IMR-90 (cell line): Measurements from ENCODE around the gene FGFR4. TPM values are rescaled to one million over a fixed set of nuclear protein-coding genes. Genes with fewer than 3 reads are reported as not detected.

Experiments used
- ATAC-seq: fragments of 200-7000 bp; cut with Tn5 transposase; 2 replicates; pipeline ENCODE4 v1.9.1; 2020; ENCODE audit warnings: low read depth, mild to moderate bottlenecking, moderate library complexity
- BruUV-seq: library from RNA; stranded (reverse); fragments of 400-500 nt; replicated peaks from 2 replicates; lab custom pipeline; 2021; lab: Mats Ljungman, UMichigan
- CTCF ChIA-PET: fragments of 300-600 bp; formaldehyde crosslinking; extraction: SDS; loops from one replicate; lab custom pipeline; 2021; ENCODE audit warnings: antibody characterized with exemption; lab: Yijun Ruan, JAX
- POLR2A ChIA-PET: fragments of 300-600 bp; sonication (Branson Sonifier 250); formaldehyde crosslinking; loops from one replicate; lab custom pipeline; 2022; ENCODE audit warnings: antibody characterized with exemption; ENCODE audit not compliant: unreplicated experiment; lab: Charles Lee
- DNase-seq: peaks from one replicate; pipeline ENCODE4 v3.0.0; 2013
- H2AFZ ChIP-seq: replicated peaks from 2 replicates; pipeline ENCODE3; 2013; ENCODE audit warnings: low read length, mild to moderate bottlenecking; ENCODE audit not compliant: poor library complexity
- H2AK5ac ChIP-seq: 2 replicates; pipeline ENCODE4 v1.6.1; 2013; ENCODE audit warnings: low read depth, low read length, inconsistent platforms
- H2AK9ac ChIP-seq: replicated peaks from 2 replicates; pipeline ENCODE3; 2013; ENCODE audit warnings: mild to moderate bottlenecking, low read depth, low read length, moderate library complexity; ENCODE audit not compliant: poor library complexity
- H2BK120ac ChIP-seq: 2 replicates; pipeline ENCODE4 v1.6.1; 2013; ENCODE audit warnings: low read depth, low read length, inconsistent platforms
- H2BK15ac ChIP-seq: 3 replicates; pipeline ENCODE4 v1.6.1; 2013; ENCODE audit warnings: low read depth, low read length, inconsistent platforms
- H2BK20ac ChIP-seq: 2 replicates; pipeline ENCODE4 v1.6.1; 2013; ENCODE audit warnings: low read depth, mild to moderate bottlenecking, inconsistent platforms, low read length, moderate library complexity
- H2BK5ac ChIP-seq: 2 replicates; pipeline ENCODE4 v1.6.1; 2013; ENCODE audit warnings: mild to moderate bottlenecking, low read depth, low read length, inconsistent platforms; ENCODE audit not compliant: poor library complexity, severe bottlenecking
- H3K14ac ChIP-seq: replicated peaks from 2 replicates; pipeline ENCODE4 v1.6.1; 2013; ENCODE audit warnings: low read depth, low read length, inconsistent platforms
- H3K18ac ChIP-seq: 2 replicates; pipeline ENCODE4 v1.6.1; 2013; ENCODE audit warnings: low read depth, low read length, control low read depth
- H3K23ac ChIP-seq: 2 replicates; pipeline ENCODE4 v1.6.1; 2013; ENCODE audit warnings: low read depth, low read length, inconsistent platforms
- H3K27ac ChIP-seq: 2 replicates; pipeline ENCODE4 v1.5.1; 2013; ENCODE audit warnings: mild to moderate bottlenecking, control low read depth, low read length; ENCODE audit not compliant: insufficient read depth
- H3K27me3 ChIP-seq: 2 replicates; pipeline ENCODE4 v1.6.1; 2013; ENCODE audit warnings: low read length; ENCODE audit not compliant: control insufficient read depth, insufficient read depth
- H3K36me3 ChIP-seq: 2 replicates; pipeline ENCODE4 v1.6.1; 2013; ENCODE audit warnings: low read length, mixed read lengths; ENCODE audit not compliant: control insufficient read depth, insufficient read depth
- H3K4ac ChIP-seq: 2 replicates; pipeline ENCODE4 v1.6.1; 2013; ENCODE audit warnings: low read depth, low read length, inconsistent platforms
- H3K4me1 ChIP-seq: 2 replicates; pipeline ENCODE4 v1.6.1; 2013; ENCODE audit warnings: low read length, mixed read lengths; ENCODE audit not compliant: control insufficient read depth, insufficient read depth
- H3K4me2 ChIP-seq: 2 replicates; pipeline ENCODE4 v1.6.1; 2013; ENCODE audit warnings: low read depth, mild to moderate bottlenecking, control low read depth, low read length, moderate library complexity
- H3K4me3 ChIP-seq: 2 replicates; pipeline ENCODE4 v1.5.1; 2013; ENCODE audit warnings: low read depth, mild to moderate bottlenecking, control low read depth, low read length, moderate library complexity; ENCODE audit not compliant: insufficient read depth
- H3K56ac ChIP-seq: 2 replicates; pipeline ENCODE4 v1.6.1; 2013; ENCODE audit warnings: low read length, inconsistent platforms; ENCODE audit not compliant: insufficient read depth; ENCODE audit errors: extremely low read depth
- H3K79me1 ChIP-seq, 2 experiments: 2 replicates each; pipeline ENCODE4 v1.6.1; 2013; ENCODE audit warnings: low read length in 2 of 2, inconsistent platforms in 1 of 2, low read depth in 1 of 2
- H3K9ac ChIP-seq: 2 replicates; pipeline ENCODE4 v1.6.1; 2013; ENCODE audit warnings: low read depth, low read length, control low read depth
- H3K9me1 ChIP-seq: 2 replicates; pipeline ENCODE4 v1.6.1; 2013; ENCODE audit warnings: low read length, inconsistent platforms; ENCODE audit not compliant: insufficient read depth
- H3K9me3 ChIP-seq: 2 replicates; pipeline ENCODE4 v1.6.1; 2013; ENCODE audit warnings: low read length; ENCODE audit not compliant: control insufficient read depth, insufficient read depth
- H4K20me1 ChIP-seq: 2 replicates; pipeline ENCODE4 v1.6.1; 2013; ENCODE audit warnings: low read length, inconsistent platforms; ENCODE audit not compliant: insufficient read depth
- H4K5ac ChIP-seq: 2 replicates; pipeline ENCODE4 v1.6.1; 2013; ENCODE audit warnings: mild to moderate bottlenecking, low read depth, low read length, control low read depth
- H4K8ac ChIP-seq, 2 experiments: 2 replicates each; pipeline ENCODE4 v1.6.1; 2013; ENCODE audit warnings: low read depth in 2 of 2, low read length in 2 of 2, control low read depth in 1 of 2, inconsistent platforms in 1 of 2
- H4K91ac ChIP-seq: 2 replicates; pipeline ENCODE4 v1.6.1; 2013; ENCODE audit warnings: low read depth, low read length, inconsistent platforms; ENCODE audit not compliant: insufficient read depth
- BHLHE40 ChIP-seq: fragments of 150-350 bp; IDR thresholded peaks from 2 replicates; pipeline ENCODE4 v1.6.1; 2016; ENCODE audit warnings: mild to moderate bottlenecking, low read depth, low read length
- CEBPB ChIP-seq: IDR thresholded peaks from 2 replicates; pipeline ENCODE4 v1.6.1; 2012; ENCODE audit warnings: low read depth, low read length, improper control_type of control experiment
- CHD1 ChIP-seq: IDR thresholded peaks from 2 replicates; pipeline ENCODE4 v1.6.1; 2012; ENCODE audit warnings: low read depth, low read length, improper control_type of control experiment
- ELK1 ChIP-seq: fragments of 150-350 bp; IDR thresholded peaks from 2 replicates; pipeline ENCODE4 v1.6.1; 2016; ENCODE audit warnings: low read depth, mild to moderate bottlenecking, low read length, moderate library complexity, borderline replicate concordance
- FOS ChIP-seq: fragments of 150-350 bp; IDR thresholded peaks from 2 replicates; pipeline ENCODE4 v1.6.1; 2016; ENCODE audit warnings: low read depth, low read length
- MAFK ChIP-seq: IDR thresholded peaks from 2 replicates; pipeline ENCODE4 v1.6.1; 2012; ENCODE audit warnings: low read depth, low read length, improper control_type of control experiment
- MAZ ChIP-seq: IDR thresholded peaks from 2 replicates; pipeline ENCODE4 v1.6.1; 2012; ENCODE audit warnings: low read depth, mild to moderate bottlenecking, low read length, improper control_type of control experiment, moderate library complexity, borderline replicate concordance
- MXI1 ChIP-seq: IDR thresholded peaks from 2 replicates; pipeline ENCODE4 v1.6.1; 2012; ENCODE audit warnings: low read depth, mild to moderate bottlenecking, low read length, moderate library complexity, borderline replicate concordance
- NFE2L2 ChIP-seq: fragments of 150-350 bp; IDR thresholded peaks from 2 replicates; pipeline ENCODE4 v1.6.1; 2016; ENCODE audit warnings: low read depth, mild to moderate bottlenecking, low read length
- POLR2A ChIP-seq: IDR thresholded peaks from 2 replicates; pipeline ENCODE4 v1.6.1; 2012; ENCODE audit warnings: mild to moderate bottlenecking, low read depth, low read length
- RAD21 ChIP-seq: IDR thresholded peaks from 2 replicates; pipeline ENCODE4 v1.6.1; 2012; ENCODE audit warnings: low read length, improper control_type of control experiment
- RCOR1 ChIP-seq: IDR thresholded peaks from 2 replicates; pipeline ENCODE4 v1.6.1; 2012; ENCODE audit warnings: mild to moderate bottlenecking, low read length, improper control_type of control experiment; ENCODE audit not compliant: insufficient replicate concordance
- RFX5 ChIP-seq: IDR thresholded peaks from 2 replicates; pipeline ENCODE4 v1.8.0; 2012; ENCODE audit warnings: low read depth, mild to moderate bottlenecking, low read length, moderate library complexity
- SMC3 ChIP-seq: fragments of 150-350 bp; IDR thresholded peaks from 2 replicates; pipeline ENCODE4 v1.6.1; 2016; ENCODE audit warnings: low read depth, mild to moderate bottlenecking, antibody characterized with exemption, low read length, moderate library complexity
- USF2 ChIP-seq: fragments of 150-350 bp; IDR thresholded peaks from 2 replicates; pipeline ENCODE4 v1.6.1; 2017; ENCODE audit warnings: mild to moderate bottlenecking, antibody characterized with exemption, low read length, low read depth
- WGBS, 2 experiments: methylation state at CpG; one replicate each; pipeline versions ENCODE4 v1.1.5 to v1.1.7; 2013; ENCODE audit warnings: missing lambda C conversion rate in 2 of 2; ENCODE audit not compliant: insufficient read length in 1 of 2; ENCODE audit errors: extremely low coverage in 2 of 2; 5-methylcytosine and 5-hydroxymethylcytosine counted together
- dilution Hi-C: fragments of 300-500 bp; cut with HindIII; formaldehyde crosslinking; loops from one replicate; pipeline ENCODE4 v1.14.3; 2018; ENCODE audit warnings: low sequenced_read_pairs; ENCODE audit not compliant: unreplicated experiment
- in situ Hi-C: fragments of 300-500 bp; cut with MboI; formaldehyde crosslinking; loops from 3 replicates; pipeline ENCODE4 v1.14.3; 2019; ENCODE audit warnings: low sequenced_read_pairs, inconsistent platforms, mixed read lengths
- intact Hi-C: fragments of 100-400 bp; cut with micrococcal nuclease; formaldehyde crosslinking; loops from 2 replicates; pipeline ENCODE4 v1.10.0; 2022
- polyA plus RNA-seq, 3 experiments: library from polyadenylated mRNA; depleted of rRNA; stranded (reverse); fragments of >200 nt; gene quantifications; 2 replicates each; pipeline ENCODE4 v1.2.3, GENCODE V29; 2012; ENCODE audit warnings: low replicate concordance in 1 of 3
- total RNA-seq: library from RNA; depleted of rRNA; stranded (reverse); fragments of >200 nt; gene quantifications from 2 replicates; pipeline ENCODE4 v1.2.3, GENCODE V29; 2012
- TF ChIP-seq, protein P1 (sequence below): conservative IDR thresholded peaks from 2 replicates; pipeline ENCODE4 v1.5.1; 2012; ENCODE audit warnings: mild to moderate bottlenecking, low read depth, low read length, improper control_type of control experiment

FGFR4 gene
- total and polyA plus RNA-seq, 2 of the 4 experiments (the other 2 are of a cell fraction): 0.90 to 2.4 TPM

- H4K5ac ChIP-seq: no peak overlapping the region
- no peak overlapping the region for H4K91ac ChIP-seq
- ATAC-seq (no peak), DNase-seq (no peak)
- TF ChIP-seq RAD21 (no peak), MAZ (no peak), SMC3 (no peak), CHD1 (no peak), FOS (no peak), BHLHE40 (no peak), MAFK (no peak), USF2 (no peak), CEBPB (no peak), ELK1 (no peak), MXI1 (no peak), POLR2A (no peak), RFX5 (no peak), RCOR1 (no peak), NFE2L2 (no peak)
- TF ChIP-seq, protein P1, sequence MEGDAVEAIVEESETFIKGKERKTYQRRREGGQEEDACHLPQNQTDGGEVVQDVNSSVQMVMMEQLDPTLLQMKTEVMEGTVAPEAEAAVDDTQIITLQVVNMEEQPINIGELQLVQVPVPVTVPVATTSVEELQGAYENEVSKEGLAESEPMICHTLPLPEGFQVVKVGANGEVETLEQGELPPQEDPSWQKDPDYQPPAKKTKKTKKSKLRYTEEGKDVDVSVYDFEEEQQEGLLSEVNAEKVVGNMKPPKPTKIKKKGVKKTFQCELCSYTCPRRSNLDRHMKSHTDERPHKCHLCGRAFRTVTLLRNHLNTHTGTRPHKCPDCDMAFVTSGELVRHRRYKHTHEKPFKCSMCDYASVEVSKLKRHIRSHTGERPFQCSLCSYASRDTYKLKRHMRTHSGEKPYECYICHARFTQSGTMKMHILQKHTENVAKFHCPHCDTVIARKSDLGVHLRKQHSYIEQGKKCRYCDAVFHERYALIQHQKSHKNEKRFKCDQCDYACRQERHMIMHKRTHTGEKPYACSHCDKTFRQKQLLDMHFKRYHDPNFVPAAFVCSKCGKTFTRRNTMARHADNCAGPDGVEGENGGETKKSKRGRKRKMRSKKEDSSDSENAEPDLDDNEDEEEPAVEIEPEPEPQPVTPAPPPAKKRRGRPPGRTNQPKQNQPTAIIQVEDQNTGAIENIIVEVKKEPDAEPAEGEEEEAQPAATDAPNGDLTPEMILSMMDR: no peak
- in situ Hi-C loops (no loop called here), dilution Hi-C loops (no loop called here), intact Hi-C loops (no loop called here)
- H3K79me1 ChIP-seq: no peaks in the 10 kb centered on the region
- H3K18ac ChIP-seq: no peak overlapping the region
- no peak overlapping the region for H2AK5ac ChIP-seq
- no peak overlapping the region for H3K27ac ChIP-seq
- H3K4me2 ChIP-seq: no peak overlapping the region
- H3K9ac ChIP-seq: no peak overlapping the region
- H3K9me1 ChIP-seq: peaks cover 3% of the 10 kb centered on the region
- H3K4ac ChIP-seq: no peak overlapping the region
- no peaks in the 10 kb centered on the region; the same call in 1 of the 2 replicates for H3K4me1 ChIP-seq
- no peaks in the 10 kb centered on the region for H3K36me3 ChIP-seq
- no peaks in the 10 kb centered on the region for H4K20me1 ChIP-seq
- 89% methylated on average over 5 of the region's 15 CpGs; no CpG with 5 or more reads in 1 of the 2 experiments for WGBS, 2 experiments
- H2BK5ac ChIP-seq: no peak overlapping the region
- ChIA-PET CTCF (no interaction called here), POLR2A (interaction anchor here (0.6 to 0.7 kb wide), 2 partner anchors 17 to 762 kb away, joined by 3 to 6 read pairs; no protein-coding TSS in a partner anchor)
- H2BK15ac ChIP-seq: no peak overlapping the region
- H4K8ac ChIP-seq: no peak overlapping the region
- H2BK120ac ChIP-seq: no peak overlapping the region
- no peak overlapping the region for H3K56ac ChIP-seq
- H2BK20ac ChIP-seq: no peak overlapping the region
- no peak overlapping the region for H2AK9ac ChIP-seq
- no peak overlapping the region for H3K4me3 ChIP-seq
- no peak overlapping the region for H2AFZ ChIP-seq
- no peaks in the 10 kb centered on the region for H3K27me3 ChIP-seq
- H3K23ac ChIP-seq: no peak overlapping the region
- BruUV-seq: no TSS peak
- no peak overlapping the region for H3K14ac ChIP-seq
- no peaks in the 10 kb centered on the region for H3K9me3 ChIP-seq
Measured at GRCh38 chr5:177123789-177124485, 37.2 kb downstream of the FGFR4 start.
